IMR-90 (cell line): ENCODE data around the gene RARS2. TPM values are rescaled to one million over a fixed set of nuclear protein-coding genes. Genes with fewer than 3 reads are reported as not detected.

Source experiments
- ATAC-seq: fragments of 200-7000 bp; cut with Tn5 transposase; 2 replicates; pipeline ENCODE4 v1.9.1; 2020; ENCODE audit warnings: low read depth, mild to moderate bottlenecking, moderate library complexity
- BruUV-seq: library from RNA; stranded (reverse); fragments of 400-500 nt; replicated peaks from 2 replicates; lab custom pipeline; 2021; lab: Mats Ljungman, UMichigan
- CTCF ChIA-PET: fragments of 300-600 bp; formaldehyde crosslinking; extraction: SDS; loops from one replicate; lab custom pipeline; 2021; ENCODE audit warnings: antibody characterized with exemption; lab: Yijun Ruan, JAX
- POLR2A ChIA-PET: fragments of 300-600 bp; sonication (Branson Sonifier 250); formaldehyde crosslinking; loops from one replicate; lab custom pipeline; 2022; ENCODE audit warnings: antibody characterized with exemption; ENCODE audit not compliant: unreplicated experiment; lab: Charles Lee
- DNase-seq: peaks from one replicate; pipeline ENCODE4 v3.0.0; 2013
- H2AFZ ChIP-seq: replicated peaks from 2 replicates; pipeline ENCODE3; 2013; ENCODE audit warnings: low read length, mild to moderate bottlenecking; ENCODE audit not compliant: poor library complexity
- H2AK5ac ChIP-seq: 2 replicates; pipeline ENCODE4 v1.6.1; 2013; ENCODE audit warnings: low read depth, low read length, inconsistent platforms
- H2AK9ac ChIP-seq: replicated peaks from 2 replicates; pipeline ENCODE3; 2013; ENCODE audit warnings: mild to moderate bottlenecking, low read depth, low read length, moderate library complexity; ENCODE audit not compliant: poor library complexity
- H2BK120ac ChIP-seq: 2 replicates; pipeline ENCODE4 v1.6.1; 2013; ENCODE audit warnings: low read depth, low read length, inconsistent platforms
- H2BK15ac ChIP-seq: 3 replicates; pipeline ENCODE4 v1.6.1; 2013; ENCODE audit warnings: low read depth, low read length, inconsistent platforms
- H2BK20ac ChIP-seq: 2 replicates; pipeline ENCODE4 v1.6.1; 2013; ENCODE audit warnings: low read depth, mild to moderate bottlenecking, inconsistent platforms, low read length, moderate library complexity
- H2BK5ac ChIP-seq: 2 replicates; pipeline ENCODE4 v1.6.1; 2013; ENCODE audit warnings: mild to moderate bottlenecking, low read depth, low read length, inconsistent platforms; ENCODE audit not compliant: poor library complexity, severe bottlenecking
- H3K14ac ChIP-seq: replicated peaks from 2 replicates; pipeline ENCODE4 v1.6.1; 2013; ENCODE audit warnings: low read depth, low read length, inconsistent platforms
- H3K18ac ChIP-seq: 2 replicates; pipeline ENCODE4 v1.6.1; 2013; ENCODE audit warnings: low read depth, low read length, control low read depth
- H3K23ac ChIP-seq: 2 replicates; pipeline ENCODE4 v1.6.1; 2013; ENCODE audit warnings: low read depth, low read length, inconsistent platforms
- H3K27ac ChIP-seq: 2 replicates; pipeline ENCODE4 v1.5.1; 2013; ENCODE audit warnings: mild to moderate bottlenecking, control low read depth, low read length; ENCODE audit not compliant: insufficient read depth
- H3K27me3 ChIP-seq: 2 replicates; pipeline ENCODE4 v1.6.1; 2013; ENCODE audit warnings: low read length; ENCODE audit not compliant: control insufficient read depth, insufficient read depth
- H3K36me3 ChIP-seq: 2 replicates; pipeline ENCODE4 v1.6.1; 2013; ENCODE audit warnings: low read length, mixed read lengths; ENCODE audit not compliant: control insufficient read depth, insufficient read depth
- H3K4ac ChIP-seq: 2 replicates; pipeline ENCODE4 v1.6.1; 2013; ENCODE audit warnings: low read depth, low read length, inconsistent platforms
- H3K4me1 ChIP-seq: 2 replicates; pipeline ENCODE4 v1.6.1; 2013; ENCODE audit warnings: low read length, mixed read lengths; ENCODE audit not compliant: control insufficient read depth, insufficient read depth
- H3K4me2 ChIP-seq: 2 replicates; pipeline ENCODE4 v1.6.1; 2013; ENCODE audit warnings: low read depth, mild to moderate bottlenecking, control low read depth, low read length, moderate library complexity
- H3K4me3 ChIP-seq: 2 replicates; pipeline ENCODE4 v1.5.1; 2013; ENCODE audit warnings: low read depth, mild to moderate bottlenecking, control low read depth, low read length, moderate library complexity; ENCODE audit not compliant: insufficient read depth
- H3K56ac ChIP-seq: 2 replicates; pipeline ENCODE4 v1.6.1; 2013; ENCODE audit warnings: low read length, inconsistent platforms; ENCODE audit not compliant: insufficient read depth; ENCODE audit errors: extremely low read depth
- H3K79me1 ChIP-seq, 2 experiments: 2 replicates each; pipeline ENCODE4 v1.6.1; 2013; ENCODE audit warnings: low read length in 2 of 2, inconsistent platforms in 1 of 2, low read depth in 1 of 2
- H3K9ac ChIP-seq: 2 replicates; pipeline ENCODE4 v1.6.1; 2013; ENCODE audit warnings: low read depth, low read length, control low read depth
- H3K9me1 ChIP-seq: 2 replicates; pipeline ENCODE4 v1.6.1; 2013; ENCODE audit warnings: low read length, inconsistent platforms; ENCODE audit not compliant: insufficient read depth
- H3K9me3 ChIP-seq: 2 replicates; pipeline ENCODE4 v1.6.1; 2013; ENCODE audit warnings: low read length; ENCODE audit not compliant: control insufficient read depth, insufficient read depth
- H4K20me1 ChIP-seq: 2 replicates; pipeline ENCODE4 v1.6.1; 2013; ENCODE audit warnings: low read length, inconsistent platforms; ENCODE audit not compliant: insufficient read depth
- H4K5ac ChIP-seq: 2 replicates; pipeline ENCODE4 v1.6.1; 2013; ENCODE audit warnings: mild to moderate bottlenecking, low read depth, low read length, control low read depth
- H4K8ac ChIP-seq, 2 experiments: 2 replicates each; pipeline ENCODE4 v1.6.1; 2013; ENCODE audit warnings: low read depth in 2 of 2, low read length in 2 of 2, control low read depth in 1 of 2, inconsistent platforms in 1 of 2
- H4K91ac ChIP-seq: 2 replicates; pipeline ENCODE4 v1.6.1; 2013; ENCODE audit warnings: low read depth, low read length, inconsistent platforms; ENCODE audit not compliant: insufficient read depth
- CHD1 ChIP-seq: IDR thresholded peaks from 2 replicates; pipeline ENCODE4 v1.6.1; 2012; ENCODE audit warnings: low read depth, low read length, improper control_type of control experiment
- ELK1 ChIP-seq: fragments of 150-350 bp; IDR thresholded peaks from 2 replicates; pipeline ENCODE4 v1.6.1; 2016; ENCODE audit warnings: low read depth, mild to moderate bottlenecking, low read length, moderate library complexity, borderline replicate concordance
- WGBS, 2 experiments: methylation state at CpG; one replicate each; pipeline versions ENCODE4 v1.1.5 to v1.1.7; 2013; ENCODE audit warnings: missing lambda C conversion rate in 2 of 2; ENCODE audit not compliant: insufficient read length in 1 of 2; ENCODE audit errors: extremely low coverage in 2 of 2; 5-methylcytosine and 5-hydroxymethylcytosine counted together
- dilution Hi-C: fragments of 300-500 bp; cut with HindIII; formaldehyde crosslinking; loops from one replicate; pipeline ENCODE4 v1.14.3; 2018; ENCODE audit warnings: low sequenced_read_pairs; ENCODE audit not compliant: unreplicated experiment
- in situ Hi-C: fragments of 300-500 bp; cut with MboI; formaldehyde crosslinking; loops from 3 replicates; pipeline ENCODE4 v1.14.3; 2019; ENCODE audit warnings: low sequenced_read_pairs, inconsistent platforms, mixed read lengths
- intact Hi-C: fragments of 100-400 bp; cut with micrococcal nuclease; formaldehyde crosslinking; loops from 2 replicates; pipeline ENCODE4 v1.10.0; 2022
- polyA plus RNA-seq, 3 experiments: library from polyadenylated mRNA; depleted of rRNA; stranded (reverse); fragments of >200 nt; gene quantifications; 2 replicates each; pipeline ENCODE4 v1.2.3, GENCODE V29; 2012; ENCODE audit warnings: low replicate concordance in 1 of 3
- total RNA-seq: library from RNA; depleted of rRNA; stranded (reverse); fragments of >200 nt; gene quantifications from 2 replicates; pipeline ENCODE4 v1.2.3, GENCODE V29; 2012

Gene RARS2
- total and polyA plus RNA-seq, 2 of the 4 experiments (the other 2 are of a cell fraction): 19.9 to 33.0 TPM

- Histone ChIP-seq H3K27ac (peak overlapping the region; percentile 89), H2AK5ac (no peak overlapping the region), H3K4ac (peak overlapping the region; percentile 68), H3K36me3 (peaks cover 2% of the 10 kb centered on the region; the same call in 1 of the 2 replicates), H3K14ac (peak overlapping the region; percentile 65), H3K9ac (peak overlapping the region; percentile 91), H3K4me3 (peak overlapping the region; percentile 77), H4K8ac (peak overlapping the region; percentile 63 to 92), H4K20me1 (peaks cover 33% of the 10 kb centered on the region), H2AFZ (no peak overlapping the region), H3K79me1 (peaks cover 23 to 56% of the 10 kb centered on the region in 2 experiments), H3K4me1 (peaks cover 2% of the 10 kb centered on the region), H4K5ac (peak overlapping the region; percentile 66; the same call in 1 of the 2 replicates), H2BK120ac (0 out of 2 replicates have a peak overlapping the region, but pooled peaks have one; percentile 17), H2BK20ac (no peak overlapping the region), H3K9me3 (no peaks in the 10 kb centered on the region), H2AK9ac (peak overlapping the region; percentile 93), H3K9me1 (peaks cover 3% of the 10 kb centered on the region; the same call in 1 of the 2 replicates), H3K23ac (peak overlapping the region; percentile 63), H3K4me2 (peak overlapping the region; percentile 99), H3K18ac (peak overlapping the region; percentile 44), H3K56ac (peak overlapping the region; percentile 87; the same call in 1 of the 2 replicates), H3K27me3 (no peaks in the 10 kb centered on the region), H2BK5ac (peak overlapping the region; percentile 64), H2BK15ac (no peak overlapping the region), H4K91ac (peak overlapping the region; percentile 76)
- CTCF ChIA-PET: no interaction called here
- TF ChIP-seq ELK1 (no peak), CHD1 (no peak)
- ATAC-seq (no peak), DNase-seq (no peak)
- WGBS, 2 experiments: 50% methylated on average over 2 of the region's 10 CpGs; no CpG with 5 or more reads in 1 of the 2 experiments
- POLR2A ChIA-PET: interaction anchor here (0.6 to 0.7 kb wide), 2 partner anchors 9 to 1137 kb away, joined by 3 to 7 read pairs; no protein-coding TSS in a partner anchor
- in situ Hi-C loops (no loop called here), dilution Hi-C loops (no loop called here), intact Hi-C loops (loop anchor here (2.0 to 5.0 kb wide), 3 partner anchors 37 to 116 kb away; partner anchors contain the start of gene SLC35A1)
- BruUV-seq: no TSS peak
Measured at GRCh38 chr6:87588756-87589407, 905 bp downstream of the RARS2 start.
